Urinary bladder (tissue), 4 donors: ENCODE results near the gene PRICKLE3. TPM values are rescaled to one million over a fixed set of nuclear protein-coding genes. Genes with fewer than 3 reads are reported as not detected.
"Not testable (repeated sequence)": the region's sequence is repeated elsewhere in the genome, so short reads cannot be mapped to it uniquely, and the experiment has no call there.

Experiments
- DNase-seq: peaks from one replicate; pipeline ENCODE4 v3.0.0-alpha.2; 2015; ENCODE audit errors: extremely low spot score
- H3K27ac ChIP-seq: one replicate; pipeline ENCODE4 v1.5.1; 2013; ENCODE audit warnings: low read depth, mild to moderate bottlenecking, moderate library complexity
- H3K36me3 ChIP-seq: one replicate; pipeline ENCODE4 v1.6.1; 2013; ENCODE audit warnings: mild to moderate bottlenecking, moderate library complexity; ENCODE audit not compliant: insufficient read depth
- H3K4me1 ChIP-seq: one replicate; pipeline ENCODE4 v1.6.1; 2013; ENCODE audit warnings: mild to moderate bottlenecking, moderate library complexity; ENCODE audit not compliant: insufficient read depth
- H3K4me3 ChIP-seq: one replicate; pipeline ENCODE4 v1.5.1; 2013; ENCODE audit warnings: low read depth, low read length
- WGBS: extraction: QIAGEN DNeasy Blood & Tissue Kit; methylation state at CpG from one replicate; pipeline ENCODE4 v1.1.7; 2013; 5-methylcytosine and 5-hydroxymethylcytosine counted together
- polyA plus RNA-seq: library from polyadenylated mRNA; stranded (reverse); fragments of 200-250 nt; gene quantifications from one replicate; pipeline ENCODE4 v1.2.3, GENCODE V29; 2013
- total RNA-seq: library from RNA; depleted of rRNA; stranded (reverse); fragments of >200 nt; gene quantifications from one replicate; pipeline ENCODE4 v1.2.3, GENCODE V29; 2014
- donor health status: healthy with polysubstance abuse.
- donor health status: healthy.

The PRICKLE3 gene
- total and polyA plus RNA-seq, 2 donors: 4.7 to 15.2 TPM

DNA sequence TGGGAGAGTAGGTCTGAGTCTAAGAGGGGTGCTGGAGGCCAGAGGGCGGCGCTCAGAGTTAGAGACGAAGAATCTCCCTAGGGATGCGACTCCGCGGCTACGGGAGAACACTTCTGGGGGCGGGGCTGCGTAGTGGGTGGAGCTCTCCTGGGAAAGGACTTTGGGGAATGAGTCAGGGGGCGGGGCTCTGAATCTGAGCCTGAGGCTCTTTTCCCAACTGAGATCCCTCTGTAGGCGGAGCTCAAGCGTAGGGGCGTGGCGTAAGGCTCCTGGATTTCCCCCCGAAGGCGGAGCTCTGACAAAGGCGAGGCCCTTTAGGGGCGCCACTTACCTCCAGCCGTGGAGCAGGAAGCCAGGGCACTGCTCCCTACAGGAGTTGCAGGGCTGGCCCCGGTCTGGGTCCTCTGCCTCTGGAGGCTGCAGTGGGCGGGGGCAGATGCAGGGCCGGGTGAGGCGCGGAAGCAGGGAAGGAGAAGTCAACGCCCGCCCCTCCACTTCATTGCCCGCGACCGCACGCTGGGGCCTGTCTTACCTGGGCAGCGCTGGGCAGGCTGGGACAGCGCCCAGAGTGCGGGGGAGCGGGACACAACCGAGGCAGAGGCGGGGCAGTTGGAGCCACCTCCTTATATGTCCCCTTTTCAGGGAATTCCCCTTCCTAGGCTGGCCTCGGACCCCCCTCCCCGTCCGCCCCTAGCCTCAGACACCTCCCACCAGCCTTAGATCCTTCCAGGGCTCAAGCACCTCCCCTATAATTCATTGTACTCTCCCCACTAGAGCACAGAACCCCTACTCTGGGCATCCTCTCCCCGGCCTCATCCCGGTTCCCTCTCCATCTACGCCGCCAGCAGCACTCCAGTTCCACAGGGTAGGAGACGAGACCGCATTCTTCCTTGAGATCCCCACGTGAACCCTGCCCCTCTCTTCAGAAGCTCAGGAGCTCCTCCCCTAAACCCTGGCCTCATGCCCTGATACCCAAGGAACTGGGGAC is 1.6 kb downstream of the PRICKLE3 start:
- Histone ChIP-seq H3K4me3 (peak overlapping the region; percentile 37), H3K27ac (peak overlapping the region; percentile 70), H3K4me1 (no peaks in the 10 kb centered on the region), H3K36me3 (no peaks in the 10 kb centered on the region)
- whole genome bisulfite sequencing: 10% methylated on average over 46 of the region's 46 CpGs
- DNase-seq: peak; percentile 64

GRCh38 chrX:49183701-49184281 is 2.4 kb downstream of the PRICKLE3 start:
- DNase-seq: no peak
- Histone ChIP-seq H3K27ac (peak overlapping the region; percentile 70), H3K4me3 (no peak overlapping the region), H3K36me3 (no peaks in the 10 kb centered on the region), H3K4me1 (no peaks in the 10 kb centered on the region)
- WGBS: 80% methylated on average over 18 of the region's 18 CpGs

- WGBS: 80% methylated on average over 2 of the region's 2 CpGs
- Histone ChIP-seq H3K36me3 (peaks cover under 1% of the 10 kb centered on the region), H3K4me3 (no peak overlapping the region), H3K4me1 (no peaks in the 10 kb centered on the region), H3K27ac (no peak overlapping the region)
- no peak for DNase-seq
Observed at GRCh38 chrX:49179358-49179757, 6.8 kb downstream of the PRICKLE3 start.

- no peak for DNase-seq
- WGBS: 85% methylated on average over 3 of the region's 3 CpGs
- Histone ChIP-seq H3K36me3 (peaks cover 2% of the 10 kb centered on the region), H3K4me3 (no peak overlapping the region), H3K27ac (no peak overlapping the region), H3K4me1 (no peaks in the 10 kb centered on the region)
Observed at GRCh38 chrX:49178537-49178936, 7.6 kb downstream of the PRICKLE3 start.

GRCh38 chrX:49177873-49178480 is 8.2 kb downstream of the PRICKLE3 start:
- no peak overlapping the region for H3K27ac ChIP-seq
- no peaks in the 10 kb centered on the region for H3K4me1 ChIP-seq
- no peak for DNase-seq
- no peak overlapping the region for H3K4me3 ChIP-seq
- peaks cover 2% of the 10 kb centered on the region for H3K36me3 ChIP-seq
- 92% methylated on average over 23 of the region's 23 CpGs for WGBS

- no peak overlapping the region for H3K27ac ChIP-seq
- H3K4me1 ChIP-seq: no peaks in the 10 kb centered on the region
- no peak for DNase-seq
- H3K4me3 ChIP-seq: no peak overlapping the region
- peaks cover 2% of the 10 kb centered on the region for H3K36me3 ChIP-seq
- 67% methylated on average over 4 of the region's 4 CpGs for WGBS
Observed at GRCh38 chrX:49177338-49177833, 8.8 kb downstream of the PRICKLE3 start.

DNA sequence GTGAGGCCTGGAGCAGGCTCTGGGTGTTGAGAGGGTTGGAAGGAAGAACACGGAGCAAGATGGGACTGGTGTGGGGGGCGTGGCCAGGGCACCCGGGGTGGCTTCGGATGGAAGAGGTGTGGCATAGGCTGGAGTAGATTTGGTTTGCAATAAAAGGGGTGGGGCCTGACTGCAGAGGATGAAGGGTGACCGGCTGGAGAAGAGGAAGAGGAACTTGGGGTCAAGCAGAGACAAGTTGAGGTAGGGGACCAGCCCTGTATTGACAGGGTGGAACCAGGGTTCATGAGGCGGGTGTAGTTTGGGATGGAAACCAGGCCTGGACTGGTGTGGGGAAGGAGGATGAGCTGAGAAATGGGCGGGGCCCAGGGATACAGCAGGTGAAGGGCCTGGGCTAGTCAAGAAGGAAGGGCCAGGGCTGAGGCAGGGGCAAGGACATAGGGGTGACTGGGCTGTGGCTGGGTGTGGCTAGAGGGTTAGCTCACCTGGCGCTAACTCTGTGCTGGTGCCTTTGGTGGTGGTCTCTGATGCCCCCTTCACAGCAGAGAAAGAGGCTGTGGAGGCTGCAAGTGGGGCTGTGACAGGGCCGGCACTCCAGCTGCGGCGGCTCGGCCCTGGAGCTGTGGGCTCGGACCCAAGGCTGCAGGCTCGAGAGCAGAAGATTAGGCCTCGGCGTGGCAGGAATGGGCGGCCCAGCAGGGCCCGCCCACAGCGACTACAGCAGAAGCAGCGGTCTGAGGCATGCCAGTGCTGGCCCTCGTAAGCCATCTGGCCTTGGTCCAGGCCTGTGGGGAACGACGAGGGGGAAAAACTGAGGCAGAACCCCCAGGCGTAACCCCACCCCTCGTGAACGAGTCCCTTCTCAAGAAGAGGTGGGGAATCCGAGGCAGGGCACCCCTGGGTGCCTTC is 9.5 kb downstream of the PRICKLE3 start:
- peak overlapping the region; percentile 18 for H3K27ac ChIP-seq
- H3K4me1 ChIP-seq: no peaks in the 10 kb centered on the region
- peaks cover 2% of the 10 kb centered on the region for H3K36me3 ChIP-seq
- DNase-seq: no peak
- H3K4me3 ChIP-seq: no peak overlapping the region
- WGBS: 35% methylated on average over 27 of the region's 27 CpGs

- peaks cover 2% of the 10 kb centered on the region for H3K36me3 ChIP-seq
- WGBS: 87% methylated on average over 43 of the region's 43 CpGs
- no peak overlapping the region for H3K27ac ChIP-seq
- no peak overlapping the region for H3K4me3 ChIP-seq
- DNase-seq: no peak
- no peaks in the 10 kb centered on the region for H3K4me1 ChIP-seq
Observed at GRCh38 chrX:49175435-49176274, 10.5 kb downstream of the PRICKLE3 start.

- DNase-seq: no peak
- 38% methylated on average over 3 of the region's 3 CpGs for WGBS
- peaks cover 2% of the 10 kb centered on the region for H3K36me3 ChIP-seq
- no peak overlapping the region for H3K27ac ChIP-seq
- no peaks in the 10 kb centered on the region for H3K4me1 ChIP-seq
- H3K4me3 ChIP-seq: no peak overlapping the region
Observed at GRCh38 chrX:49174723-49175122, 11.4 kb downstream of the PRICKLE3 start.

GRCh38 chrX:49173544-49173943 is 12.6 kb downstream of the PRICKLE3 start:
- not testable (repeated sequence) for H3K36me3 ChIP-seq, DNase-seq, H3K27ac ChIP-seq, H3K4me3 ChIP-seq, H3K4me1 ChIP-seq
- 93% methylated on average over 8 of the region's 8 CpGs for WGBS

- Histone ChIP-seq H3K36me3 (peaks cover 2% of the 10 kb centered on the region), H3K27ac (peak overlapping the region; percentile 83), H3K4me1 (peaks cover 2% of the 10 kb centered on the region), H3K4me3 (peak overlapping the region; percentile 62)
- WGBS: under 1% methylated on average over 37 of the region's 37 CpGs
- no peak for DNase-seq
Observed at GRCh38 chrX:49172280-49172780, 13.8 kb downstream of the PRICKLE3 start.

DNA sequence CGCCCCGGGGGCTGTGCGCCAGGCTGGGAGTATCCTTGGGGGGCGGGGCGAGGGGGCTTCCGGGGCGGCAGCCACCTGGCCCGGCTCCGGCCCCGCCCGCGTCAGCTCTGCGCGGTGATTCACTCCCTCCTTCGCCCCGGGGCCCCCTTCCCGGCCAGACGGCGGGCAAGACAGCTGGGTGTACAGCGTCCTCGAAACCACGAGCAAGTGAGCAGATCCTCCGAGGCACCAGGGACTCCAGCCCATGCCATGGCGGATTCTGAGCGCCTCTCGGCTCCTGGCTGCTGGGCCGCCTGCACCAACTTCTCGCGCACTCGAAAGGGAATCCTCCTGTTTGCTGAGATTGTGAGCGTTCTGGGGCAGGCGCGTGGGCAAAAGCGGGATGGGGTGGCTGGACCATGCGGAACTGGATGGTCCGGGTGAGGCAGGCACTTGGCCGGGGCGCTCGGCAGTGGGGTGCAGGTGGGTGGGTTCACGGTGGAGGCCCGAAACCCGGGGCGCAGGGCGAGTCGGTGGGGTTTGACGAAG is 14.4 kb downstream of the PRICKLE3 start, which contains the start of gene PLP2:
Gene PLP2, plus strand, starts transcription at position 147 of the 528 bp plus-strand sequence. Its CDS starts 103 bp downstream, at position 250.
- Histone ChIP-seq H3K36me3 (peaks cover 2% of the 10 kb centered on the region), H3K4me3 (peak within 1 kb of the TSS; percentile 62), H3K4me1 (peaks cover 2% of the 10 kb centered on the region), H3K27ac (peak within 1 kb of the TSS; percentile 83)
- DNase-seq: no peak
- WGBS: 1% methylated on average over 43 of the region's 46 CpGs
